ENCODE measurements around the gene CCDC88C. TPM values are rescaled to one million over a fixed set of nuclear protein-coding genes. Genes with fewer than 3 reads are reported as not detected.

Gene CCDC88C
- total and polyA plus RNA-seq, 12 donors: 2.2 to 8.4 (median 4.9) TPM

DNA sequence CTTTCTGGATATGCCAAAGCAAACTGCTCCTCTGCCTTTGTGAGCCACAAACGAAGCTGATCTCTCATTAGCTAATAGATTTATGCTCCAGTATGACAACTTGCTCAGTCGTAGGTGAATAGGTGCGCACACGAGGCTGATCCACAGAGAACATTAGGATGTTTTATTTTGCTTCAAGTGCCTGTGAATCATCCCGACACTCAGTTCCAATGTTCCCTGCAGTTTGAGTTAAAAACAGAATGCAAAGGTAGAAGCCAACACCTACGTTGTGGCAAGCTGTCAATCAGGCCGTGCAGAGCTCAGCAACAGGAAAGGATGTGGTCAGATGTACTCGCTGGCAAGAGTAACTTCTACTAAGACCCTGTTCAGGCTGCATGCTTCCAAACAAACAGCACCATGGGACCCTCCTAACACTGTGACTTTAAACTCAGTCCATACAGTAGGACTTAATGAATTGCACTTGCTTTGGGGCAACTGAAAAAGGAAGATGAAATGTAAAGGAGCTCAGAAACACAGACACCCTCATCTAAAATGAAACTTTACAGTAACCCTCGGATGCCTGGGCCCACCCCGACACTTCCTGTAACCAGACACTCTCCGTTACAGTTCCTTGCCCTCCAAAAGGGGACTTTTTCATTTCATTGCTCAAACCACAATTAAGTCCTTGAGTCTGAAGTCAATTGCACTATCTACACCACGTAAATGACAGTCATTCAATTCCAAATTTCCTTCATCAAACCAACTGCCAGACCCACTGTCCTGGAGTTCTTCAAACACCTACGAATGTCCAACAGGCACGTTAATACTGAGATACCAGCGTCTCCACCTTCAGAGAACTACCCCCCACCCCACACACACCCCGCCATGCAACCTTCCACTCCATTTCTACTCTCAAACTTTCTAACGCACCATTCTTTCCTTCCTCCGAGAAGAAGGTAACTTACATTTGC is 1.6 kb downstream of the CCDC88C start:
- ATAC-seq (no peak), DNase-seq (no peak)
- Histone ChIP-seq H3K4me1 (peaks cover 3 to 62% (median 23%) of the 10 kb centered on the region in 9 donors), H3K9me3 (no peaks in the 10 kb centered on the region), H3K27ac (peak overlapping the region in 9 of 10 donors; percentile 35 to 90 (median 76)), H3K27me3 (peaks cover 0 to 32% (median 17%) of the 10 kb centered on the region in 7 donors), H3K4me3 (peak overlapping the region; percentile 31 to 84 (median 68)), H3K36me3 (peaks cover 0 to 3% (median 0%) of the 10 kb centered on the region in 9 donors)
- TF ChIP-seq, protein P1, sequence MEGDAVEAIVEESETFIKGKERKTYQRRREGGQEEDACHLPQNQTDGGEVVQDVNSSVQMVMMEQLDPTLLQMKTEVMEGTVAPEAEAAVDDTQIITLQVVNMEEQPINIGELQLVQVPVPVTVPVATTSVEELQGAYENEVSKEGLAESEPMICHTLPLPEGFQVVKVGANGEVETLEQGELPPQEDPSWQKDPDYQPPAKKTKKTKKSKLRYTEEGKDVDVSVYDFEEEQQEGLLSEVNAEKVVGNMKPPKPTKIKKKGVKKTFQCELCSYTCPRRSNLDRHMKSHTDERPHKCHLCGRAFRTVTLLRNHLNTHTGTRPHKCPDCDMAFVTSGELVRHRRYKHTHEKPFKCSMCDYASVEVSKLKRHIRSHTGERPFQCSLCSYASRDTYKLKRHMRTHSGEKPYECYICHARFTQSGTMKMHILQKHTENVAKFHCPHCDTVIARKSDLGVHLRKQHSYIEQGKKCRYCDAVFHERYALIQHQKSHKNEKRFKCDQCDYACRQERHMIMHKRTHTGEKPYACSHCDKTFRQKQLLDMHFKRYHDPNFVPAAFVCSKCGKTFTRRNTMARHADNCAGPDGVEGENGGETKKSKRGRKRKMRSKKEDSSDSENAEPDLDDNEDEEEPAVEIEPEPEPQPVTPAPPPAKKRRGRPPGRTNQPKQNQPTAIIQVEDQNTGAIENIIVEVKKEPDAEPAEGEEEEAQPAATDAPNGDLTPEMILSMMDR (IDR thresholded peaks at IDR 0.05): no peak
- intact Hi-C loops (cut with DNase I): loop anchor here in 6 of 10 donors (5.0 to 10.0 kb wide), 6 partner anchors 39 to 241 kb away; no protein-coding TSS in a partner anchor
- WGBS, 2 donors: 41 to 43% methylated on average over 18 of the region's 18 CpGs

DNA sequence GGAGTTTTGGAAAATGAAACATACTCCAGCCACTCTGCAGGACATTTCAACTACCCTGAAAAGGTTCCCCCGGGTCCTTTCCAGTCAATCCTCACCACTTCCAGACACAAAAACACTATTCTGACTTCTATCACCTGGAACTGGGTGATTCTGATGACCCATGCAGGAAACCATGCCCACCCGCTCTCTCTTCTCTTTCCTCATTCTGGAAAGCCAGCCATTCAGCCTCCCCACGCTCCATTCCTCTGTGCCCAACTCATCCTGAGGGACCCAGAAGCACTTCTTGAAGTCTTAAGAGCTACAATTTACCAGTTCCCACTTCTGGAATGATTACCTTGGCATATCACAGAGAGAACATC is 3.2 kb downstream of the CCDC88C start:
- H3K4me1 ChIP-seq: peaks cover 3 to 70% (median 23%) of the 10 kb centered on the region in 9 donors
- intact Hi-C loops (cut with DNase I): loop anchor here in 1 of 10 donors (10.0 kb wide), 2 partner anchors 50 to 240 kb away; no protein-coding TSS in a partner anchor
- H3K27ac ChIP-seq: peak overlapping the region in 1 of 10 donors; percentile 90
- TF ChIP-seq, protein P1 (IDR thresholded peaks at IDR 0.05): no peak
- ATAC-seq: no peak
- 88 to 94% methylated on average over 3 of the region's 3 CpGs for WGBS, 2 donors
- H3K36me3 ChIP-seq: peaks cover 0 to 3% (median 0%) of the 10 kb centered on the region in 9 donors
- DNase-seq: no peak
- H3K9me3 ChIP-seq: no peaks in the 10 kb centered on the region
- peaks cover 0 to 32% (median 17%) of the 10 kb centered on the region in 7 donors for H3K27me3 ChIP-seq
- peak overlapping the region in 1 of 10 donors; percentile 84 for H3K4me3 ChIP-seq

DNA sequence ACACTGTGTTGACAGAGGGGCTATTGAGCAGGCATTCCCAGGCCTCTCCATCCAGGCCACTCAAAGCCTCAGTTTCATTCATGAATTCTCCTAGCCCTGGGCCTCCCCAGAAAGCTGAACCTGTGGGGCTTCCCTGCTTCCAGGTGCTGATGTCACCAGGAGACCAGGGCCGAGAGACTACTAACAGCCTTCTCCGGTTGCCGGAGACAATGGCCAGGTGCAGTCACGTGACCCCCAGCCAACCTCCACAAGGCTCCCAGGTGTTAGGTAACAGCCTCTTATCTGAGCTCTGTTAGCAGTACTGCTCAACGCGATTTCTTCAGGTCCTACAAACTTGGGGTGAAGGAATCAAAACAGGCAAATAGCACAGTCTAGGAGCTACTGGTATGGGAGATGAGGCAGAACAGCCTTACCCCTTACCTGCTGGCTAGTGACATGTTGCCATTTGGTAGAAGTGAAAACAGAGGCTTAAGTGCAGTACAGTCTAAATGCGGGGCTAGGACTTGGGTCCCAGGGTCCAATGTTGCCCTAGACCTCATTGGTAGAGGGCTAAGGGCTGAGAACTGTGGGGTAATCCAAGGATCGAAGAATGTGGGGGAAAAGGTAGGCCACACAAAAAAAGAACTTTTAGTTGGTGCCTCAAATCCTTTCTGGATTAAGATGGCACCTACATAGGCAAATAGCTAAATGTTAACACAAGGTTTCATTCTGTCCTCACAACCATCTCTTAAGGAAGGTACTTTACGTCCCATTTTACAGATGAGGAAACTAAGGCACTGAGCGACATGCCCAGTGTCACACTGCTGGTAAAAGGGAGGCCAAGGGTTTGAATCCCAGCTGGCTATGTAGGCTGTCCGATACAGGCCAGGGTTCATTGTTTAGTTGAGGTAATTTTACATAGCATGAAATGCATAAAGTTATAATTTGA is 3.8 kb downstream of the CCDC88C start:
- DNase-seq: no peak
- WGBS, 2 donors: 70 to 73% methylated on average over 11 of the region's 11 CpGs
- Histone ChIP-seq H3K27me3 (peaks cover 0 to 32% (median 17%) of the 10 kb centered on the region in 7 donors), H3K27ac (peak overlapping the region in 1 of 10 donors; percentile 90), H3K4me1 (peaks cover 3 to 64% (median 23%) of the 10 kb centered on the region in 9 donors), H3K4me3 (peak overlapping the region in 1 of 10 donors; percentile 84), H3K36me3 (peaks cover 0 to 4% (median 0%) of the 10 kb centered on the region in 9 donors), H3K9me3 (no peaks in the 10 kb centered on the region)
- TF ChIP-seq, protein P1 (IDR thresholded peaks at IDR 0.05): no peak
- ATAC-seq: no peak
- intact Hi-C loops (cut with DNase I): loop anchor here in 1 of 10 donors (10.0 kb wide), 2 partner anchors 49 to 239 kb away; no protein-coding TSS in a partner anchor

Measured in heart right ventricle (tissue), 16 donors.